ENCODE measurements around the gene DSC1. TPM values are rescaled to one million over a fixed set of nuclear protein-coding genes. Genes with fewer than 3 reads are reported as not detected.

The DSC1 gene
- total and polyA plus RNA-seq, 5 donors, result 8.9 to 87.5 (median 42.9) TPM

GRCh38 chr18:31088532-31088931 lies 74.1 kb downstream of the DSC1 start:
- H3K4me3 ChIP-seq (ENCODE audit: low read length), result no peak overlapping the region
- 82% methylated on average over 3 of the region's 3 CpGs for WGBS
- no peak for ATAC-seq
- no peak for DNase-seq
- no peaks in the 10 kb centered on the region for H3K4me1 ChIP-seq (ENCODE audit: control insufficient read depth, insufficient read depth, low read length)
- no peak overlapping the region for H3K27ac ChIP-seq (ENCODE audit: low read length)
- intact Hi-C loops (cut with DNase I), result no loop called here
- H3K9me3 ChIP-seq (ENCODE audit: control insufficient read depth, low read length), result no peaks in the 10 kb centered on the region
- no peaks in the 10 kb centered on the region for H3K27me3 ChIP-seq (ENCODE audit: control insufficient read depth, insufficient read depth)

GRCh38 chr18:31079973-31080372 lies 82.7 kb downstream of the DSC1 start:
- ATAC-seq (no peak), DNase-seq (no peak)
- Histone ChIP-seq H3K27ac (ENCODE audit: low read length) (no peak overlapping the region), H3K27me3 (ENCODE audit: control insufficient read depth, insufficient read depth) (no peaks in the 10 kb centered on the region), H3K4me1 (ENCODE audit: control insufficient read depth, insufficient read depth, low read length) (no peaks in the 10 kb centered on the region), H3K4me3 (ENCODE audit: low read length) (no peak overlapping the region), H3K9me3 (ENCODE audit: control insufficient read depth, low read length) (no peaks in the 10 kb centered on the region)
- WGBS, result 92% methylated on average over 3 of the region's 3 CpGs
- intact Hi-C loops (cut with DNase I), result no loop called here

Other genes with a start within 250 kb of the DSC1 start
- gene DSC3, start 120.1 kb downstream of the DSC1 start, total RNA-seq, result under 1 TPM; 0.03 to 0.18 (median 0.11) TPM
- gene DSC3, start 120.1 kb downstream of the DSC1 start, polyA plus RNA-seq, result 0.16 TPM
- 10 to 100 TPM; 20.1 to 24.5 (median 21.0) TPM for gene DSC2, start 60.4 kb downstream of the DSC1 start, total RNA-seq
- 6.6 TPM for gene DSC2, start 60.4 kb downstream of the DSC1 start, polyA plus RNA-seq
- 1 to 10 TPM in 3 of 4 donors, under 1 TPM in 1; 0.89 to 4.3 (median 2.3) TPM for gene DSG1, start 155.3 kb upstream of the DSC1 start, total RNA-seq
- gene DSG1, start 155.3 kb upstream of the DSC1 start, polyA plus RNA-seq, result 0.34 TPM
- gene DSG4, start 213.9 kb upstream of the DSC1 start, total RNA-seq, result not detected
- gene DSG4, start 213.9 kb upstream of the DSC1 start, polyA plus RNA-seq, result not detected

Data from right cardiac atrium (tissue), 5 donors.